HEK293 (cell line): ENCODE data around the gene FCN3.

Experiments
- BCL11A ChIP-seq: fragments of 450-650 bp; formaldehyde crosslinking; IDR thresholded peaks from 2 replicates; pipeline ENCODE4 v1.5.1; 2016; ENCODE audit warnings: low read depth, missing biosample characterization, missing genetic modification characterization
- GFI1B ChIP-seq: fragments of 450-650 bp; formaldehyde crosslinking; IDR thresholded peaks from 2 replicates; pipeline ENCODE4 v1.5.1; 2016; ENCODE audit warnings: missing biosample characterization, missing genetic modification characterization
- GLIS1 ChIP-seq: fragments of 450-650 bp; formaldehyde crosslinking; IDR thresholded peaks from 2 replicates; pipeline ENCODE4 v1.5.1; 2016; ENCODE audit warnings: missing biosample characterization, missing genetic modification characterization
- KLF1 ChIP-seq: fragments of 450-650 bp; formaldehyde crosslinking; IDR thresholded peaks from 2 replicates; pipeline ENCODE4 v1.5.1; 2016; ENCODE audit warnings: missing biosample characterization, missing genetic modification characterization
- KLF9 ChIP-seq: fragments of 450-650 bp; formaldehyde crosslinking; IDR thresholded peaks from 2 replicates; pipeline ENCODE4 v1.5.1; 2016; ENCODE audit warnings: missing biosample characterization, missing genetic modification characterization, low read depth
- PBX3 ChIP-seq: sonication (generic); formaldehyde crosslinking; IDR thresholded peaks from 2 replicates; pipeline ENCODE4 v1.8.1; 2022; ENCODE audit warnings: mild to moderate bottlenecking, moderate library complexity, missing genetic modification reagents
- PRDM1 ChIP-seq: fragments of 450-650 bp; formaldehyde crosslinking; IDR thresholded peaks from 2 replicates; pipeline ENCODE4; 2016; ENCODE audit warnings: missing biosample characterization, missing genetic modification characterization
- SP2 ChIP-seq: fragments of 450-650 bp; formaldehyde crosslinking; IDR thresholded peaks from 2 replicates; pipeline ENCODE4 v1.5.1; 2016; ENCODE audit warnings: missing biosample characterization, missing genetic modification characterization
- SP3 ChIP-seq: fragments of 450-650 bp; formaldehyde crosslinking; IDR thresholded peaks from 2 replicates; pipeline ENCODE4 v1.5.1; 2016; ENCODE audit warnings: missing biosample characterization, missing genetic modification characterization
- YY2 ChIP-seq: fragments of 450-650 bp; formaldehyde crosslinking; IDR thresholded peaks from 2 replicates; pipeline ENCODE4 v1.5.1; 2016; ENCODE audit warnings: missing biosample characterization, missing genetic modification characterization
- ZBTB17 ChIP-seq: fragments of 450-650 bp; formaldehyde crosslinking; IDR thresholded peaks from 2 replicates; pipeline ENCODE4 v1.5.1; 2016; ENCODE audit warnings: missing biosample characterization, missing genetic modification characterization
- ZIC2 ChIP-seq: fragments of 450-650 bp; formaldehyde crosslinking; IDR thresholded peaks from 2 replicates; pipeline ENCODE4 v1.5.1; 2016; ENCODE audit warnings: missing biosample characterization, missing genetic modification characterization
- ZNF121 ChIP-seq: fragments of 450-650 bp; formaldehyde crosslinking; IDR thresholded peaks from 2 replicates; pipeline ENCODE4 v1.5.1; 2016; ENCODE audit warnings: missing biosample characterization, missing genetic modification characterization
- ZNF175 ChIP-seq: fragments of 450-650 bp; formaldehyde crosslinking; IDR thresholded peaks from 2 replicates; pipeline ENCODE4 v1.5.1; 2016; ENCODE audit warnings: missing biosample characterization, missing genetic modification characterization
- ZNF202 ChIP-seq: fragments of 450-650 bp; formaldehyde crosslinking; IDR thresholded peaks from 2 replicates; pipeline ENCODE4 v1.5.1; 2016; ENCODE audit warnings: missing biosample characterization, missing genetic modification characterization, borderline replicate concordance
- ZNF223 ChIP-seq: fragments of 450-650 bp; formaldehyde crosslinking; IDR thresholded peaks from 2 replicates; pipeline ENCODE4 v1.5.1; 2016; ENCODE audit warnings: missing biosample characterization, missing genetic modification characterization
- ZNF335 ChIP-seq: fragments of 450-650 bp; formaldehyde crosslinking; conservative IDR thresholded peaks from 2 replicates; pipeline ENCODE4 v1.5.1; 2016; ENCODE audit warnings: missing biosample characterization, missing genetic modification characterization
- ZNF394 ChIP-seq: fragments of 450-650 bp; formaldehyde crosslinking; IDR thresholded peaks from 2 replicates; pipeline ENCODE4 v1.5.1; 2016; ENCODE audit warnings: missing biosample characterization, missing genetic modification characterization, mild to moderate bottlenecking, moderate library complexity, borderline replicate concordance
- ZNF548 ChIP-seq: fragments of 450-650 bp; formaldehyde crosslinking; IDR thresholded peaks from 2 replicates; pipeline ENCODE4 v1.5.1; 2016; ENCODE audit warnings: missing biosample characterization, missing genetic modification characterization
- ZNF645 ChIP-seq: fragments of 450-650 bp; formaldehyde crosslinking; IDR thresholded peaks from 2 replicates; pipeline ENCODE4; 2016; ENCODE audit warnings: missing biosample characterization, missing genetic modification characterization
- ZNF692 ChIP-seq: fragments of 450-650 bp; formaldehyde crosslinking; IDR thresholded peaks from 2 replicates; pipeline ENCODE4 v1.5.1; 2016; ENCODE audit warnings: missing biosample characterization, missing genetic modification characterization
- ZNF76 ChIP-seq: fragments of 450-650 bp; formaldehyde crosslinking; IDR thresholded peaks from 2 replicates; pipeline ENCODE4; 2016; ENCODE audit warnings: low read depth, missing biosample characterization, missing genetic modification characterization, borderline replicate concordance
- TF ChIP-seq, protein P1 (sequence below): fragments of 450-650 bp; formaldehyde crosslinking; IDR thresholded peaks from 2 replicates; pipeline ENCODE4 v1.5.1; 2016; ENCODE audit warnings: missing biosample characterization, missing genetic modification characterization
- TF ChIP-seq, protein P2 (sequence below): fragments of 450-650 bp; formaldehyde crosslinking; IDR thresholded peaks from 2 replicates; pipeline ENCODE4 v1.5.1; 2017; ENCODE audit warnings: missing biosample characterization, mild to moderate bottlenecking, missing genetic modification characterization, moderate library complexity
- TF ChIP-seq, protein P3 (sequence below): fragments of 450-650 bp; formaldehyde crosslinking; IDR thresholded peaks from 2 replicates; pipeline ENCODE4 v1.5.1; 2016; ENCODE audit warnings: missing biosample characterization, missing genetic modification characterization
- TF ChIP-seq, protein P4 (sequence below): fragments of 450-650 bp; formaldehyde crosslinking; IDR thresholded peaks from 2 replicates; pipeline ENCODE4 v1.5.1; 2017; ENCODE audit warnings: missing biosample characterization, missing genetic modification characterization
- TF ChIP-seq, protein P5 (sequence below): fragments of 450-650 bp; formaldehyde crosslinking; IDR thresholded peaks from 2 replicates; pipeline ENCODE4 v1.5.1; 2016; ENCODE audit warnings: missing biosample characterization, missing genetic modification characterization

FCN3 gene

DNA sequence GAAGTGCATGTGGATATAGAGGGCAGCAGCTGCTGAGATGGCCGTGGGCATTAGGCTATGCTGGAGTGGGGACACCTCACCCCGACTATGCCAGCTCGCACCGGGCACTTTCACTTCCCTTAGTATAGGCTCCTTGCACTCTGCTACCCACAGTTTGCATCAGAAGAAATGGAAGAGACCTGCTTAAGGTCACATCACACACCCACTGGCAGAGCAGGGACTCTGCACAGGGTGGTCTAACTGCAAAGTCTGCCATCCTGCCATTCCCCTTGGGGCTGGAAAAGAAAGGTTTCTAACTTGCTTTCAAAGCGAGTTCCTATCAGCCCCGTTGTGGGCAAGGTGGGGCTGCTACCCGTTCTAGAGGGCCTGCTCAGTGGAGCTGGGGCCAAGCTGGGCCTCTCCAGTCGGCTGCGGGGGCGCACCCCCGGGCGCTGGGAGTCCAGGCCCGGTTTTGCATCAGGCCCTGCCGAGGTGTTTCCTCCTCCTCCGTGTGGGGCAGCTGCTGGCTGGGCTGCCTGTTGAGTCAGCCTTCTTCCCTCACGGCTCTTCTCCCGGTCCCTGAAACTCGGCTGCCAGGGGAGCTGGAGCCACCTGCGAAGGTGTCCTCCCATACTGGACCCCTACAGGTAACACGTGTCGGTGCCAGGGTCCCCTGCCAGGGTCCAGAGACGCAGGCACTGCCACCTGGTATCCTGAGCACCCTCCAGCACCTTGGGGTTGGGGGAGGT, 32.9 kb downstream of the FCN3 start, which contains the start of gene SYTL1 (continued):
- peak; percentile 63 for TF ChIP-seq SP2 (tag by site-specific recombination)
- peak; percentile 78 for TF ChIP-seq ZNF692 (tag by site-specific recombination)
- peak; percentile 49; the same call in 1 of the 2 replicates for TF ChIP-seq ZNF394 (tag by site-specific recombination)
- TF ChIP-seq ZNF548 (tag by site-specific recombination), result no peak
- TF ChIP-seq YY2 (tag by site-specific recombination), result no peak
- 0 out of 2 replicates have a peak, but pooled peaks have one; percentile 7 for TF ChIP-seq ZNF121 (tag by site-specific recombination)
- TF ChIP-seq, protein P1, sequence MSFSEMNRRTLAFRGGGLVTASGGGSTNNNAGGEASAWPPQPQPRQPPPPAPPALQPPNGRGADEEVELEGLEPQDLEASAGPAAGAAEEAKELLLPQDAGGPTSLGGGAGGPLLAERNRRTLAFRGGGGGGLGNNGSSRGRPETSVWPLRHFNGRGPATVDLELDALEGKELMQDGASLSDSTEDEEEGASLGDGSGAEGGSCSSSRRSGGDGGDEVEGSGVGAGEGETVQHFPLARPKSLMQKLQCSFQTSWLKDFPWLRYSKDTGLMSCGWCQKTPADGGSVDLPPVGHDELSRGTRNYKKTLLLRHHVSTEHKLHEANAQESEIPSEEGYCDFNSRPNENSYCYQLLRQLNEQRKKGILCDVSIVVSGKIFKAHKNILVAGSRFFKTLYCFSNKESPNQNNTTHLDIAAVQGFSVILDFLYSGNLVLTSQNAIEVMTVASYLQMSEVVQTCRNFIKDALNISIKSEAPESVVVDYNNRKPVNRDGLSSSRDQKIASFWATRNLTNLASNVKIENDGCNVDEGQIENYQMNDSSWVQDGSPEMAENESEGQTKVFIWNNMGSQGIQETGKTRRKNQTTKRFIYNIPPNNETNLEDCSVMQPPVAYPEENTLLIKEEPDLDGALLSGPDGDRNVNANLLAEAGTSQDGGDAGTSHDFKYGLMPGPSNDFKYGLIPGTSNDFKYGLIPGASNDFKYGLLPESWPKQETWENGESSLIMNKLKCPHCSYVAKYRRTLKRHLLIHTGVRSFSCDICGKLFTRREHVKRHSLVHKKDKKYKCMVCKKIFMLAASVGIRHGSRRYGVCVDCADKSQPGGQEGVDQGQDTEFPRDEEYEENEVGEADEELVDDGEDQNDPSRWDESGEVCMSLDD (tag by site-specific recombination), result peak; percentile 67; the same call in 1 of the 2 replicates
- TF ChIP-seq, protein P2, sequence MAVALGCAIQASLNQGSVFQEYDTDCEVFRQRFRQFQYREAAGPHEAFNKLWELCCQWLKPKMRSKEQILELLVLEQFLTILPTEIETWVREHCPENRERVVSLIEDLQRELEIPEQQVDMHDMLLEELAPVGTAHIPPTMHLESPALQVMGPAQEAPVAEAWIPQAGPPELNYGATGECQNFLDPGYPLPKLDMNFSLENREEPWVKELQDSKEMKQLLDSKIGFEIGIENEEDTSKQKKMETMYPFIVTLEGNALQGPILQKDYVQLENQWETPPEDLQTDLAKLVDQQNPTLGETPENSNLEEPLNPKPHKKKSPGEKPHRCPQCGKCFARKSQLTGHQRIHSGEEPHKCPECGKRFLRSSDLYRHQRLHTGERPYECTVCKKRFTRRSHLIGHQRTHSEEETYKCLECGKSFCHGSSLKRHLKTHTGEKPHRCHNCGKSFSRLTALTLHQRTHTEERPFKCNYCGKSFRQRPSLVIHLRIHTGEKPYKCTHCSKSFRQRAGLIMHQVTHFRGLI, result peak; percentile 70
- TF ChIP-seq, protein P3, sequence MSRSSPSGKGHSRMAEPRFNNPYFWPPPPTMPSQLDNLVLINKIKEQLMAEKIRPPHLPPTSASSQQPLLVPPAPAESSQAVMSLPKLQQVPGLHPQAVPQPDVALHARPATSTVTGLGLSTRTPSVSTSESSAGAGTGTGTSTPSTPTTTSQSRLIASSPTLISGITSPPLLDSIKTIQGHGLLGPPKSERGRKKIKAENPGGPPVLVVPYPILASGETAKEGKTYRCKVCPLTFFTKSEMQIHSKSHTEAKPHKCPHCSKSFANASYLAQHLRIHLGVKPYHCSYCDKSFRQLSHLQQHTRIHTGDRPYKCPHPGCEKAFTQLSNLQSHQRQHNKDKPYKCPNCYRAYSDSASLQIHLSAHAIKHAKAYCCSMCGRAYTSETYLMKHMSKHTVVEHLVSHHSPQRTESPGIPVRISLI, result no peak
- TF ChIP-seq PRDM1, result 0 out of 2 replicates have a peak, but pooled peaks have one; percentile 32
- peak; percentile 81 for TF ChIP-seq ZNF335
- TF ChIP-seq ZBTB17 (tag by site-specific recombination), result peak; percentile 66
- TF ChIP-seq ZNF202 (tag by site-specific recombination), result no peak
- no peak for TF ChIP-seq PBX3 (CRISPR knock-in tag)
- no peak for TF ChIP-seq ZNF645 (tag by site-specific recombination)
- TF ChIP-seq ZNF175, result no peak
- TF ChIP-seq, protein P4, sequence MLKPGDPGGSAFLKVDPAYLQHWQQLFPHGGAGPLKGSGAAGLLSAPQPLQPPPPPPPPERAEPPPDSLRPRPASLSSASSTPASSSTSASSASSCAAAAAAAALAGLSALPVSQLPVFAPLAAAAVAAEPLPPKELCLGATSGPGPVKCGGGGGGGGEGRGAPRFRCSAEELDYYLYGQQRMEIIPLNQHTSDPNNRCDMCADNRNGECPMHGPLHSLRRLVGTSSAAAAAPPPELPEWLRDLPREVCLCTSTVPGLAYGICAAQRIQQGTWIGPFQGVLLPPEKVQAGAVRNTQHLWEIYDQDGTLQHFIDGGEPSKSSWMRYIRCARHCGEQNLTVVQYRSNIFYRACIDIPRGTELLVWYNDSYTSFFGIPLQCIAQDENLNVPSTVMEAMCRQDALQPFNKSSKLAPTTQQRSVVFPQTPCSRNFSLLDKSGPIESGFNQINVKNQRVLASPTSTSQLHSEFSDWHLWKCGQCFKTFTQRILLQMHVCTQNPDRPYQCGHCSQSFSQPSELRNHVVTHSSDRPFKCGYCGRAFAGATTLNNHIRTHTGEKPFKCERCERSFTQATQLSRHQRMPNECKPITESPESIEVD (tag by site-specific recombination), result no peak
- TF ChIP-seq ZIC2 (tag by site-specific recombination), result peak; percentile 89
- no peak for TF ChIP-seq ZNF223 (tag by site-specific recombination)
- peak; percentile 53; the same call in 1 of the 2 replicates for TF ChIP-seq ZNF76 (tag by site-specific recombination)
- TF ChIP-seq GFI1B (tag by site-specific recombination), result no peak
- peak; percentile 15; the same call in 1 of the 2 replicates for TF ChIP-seq BCL11A (tag by site-specific recombination)
- TF ChIP-seq, protein P5, sequence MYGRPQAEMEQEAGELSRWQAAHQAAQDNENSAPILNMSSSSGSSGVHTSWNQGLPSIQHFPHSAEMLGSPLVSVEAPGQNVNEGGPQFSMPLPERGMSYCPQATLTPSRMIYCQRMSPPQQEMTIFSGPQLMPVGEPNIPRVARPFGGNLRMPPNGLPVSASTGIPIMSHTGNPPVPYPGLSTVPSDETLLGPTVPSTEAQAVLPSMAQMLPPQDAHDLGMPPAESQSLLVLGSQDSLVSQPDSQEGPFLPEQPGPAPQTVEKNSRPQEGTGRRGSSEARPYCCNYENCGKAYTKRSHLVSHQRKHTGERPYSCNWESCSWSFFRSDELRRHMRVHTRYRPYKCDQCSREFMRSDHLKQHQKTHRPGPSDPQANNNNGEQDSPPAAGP (tag by site-specific recombination), result peak; percentile 55
- TF ChIP-seq SP3 (tag by site-specific recombination), result peak; percentile 81
- TF ChIP-seq KLF9, result peak; percentile 57; the same call in 1 of the 2 replicates
- TF ChIP-seq KLF1, result no peak
- TF ChIP-seq GLIS1, result peak; percentile 95
